GM18499 (cell line): ENCODE measurements around the gene SEMA5B.

ENCODE experiments used
- ATAC-seq: cut with Tn5 transposase; IDR thresholded peaks from one replicate; pipeline ENCODE4 v1.9.1; 2021; ENCODE audit warnings: moderate number of reproducible peaks; ENCODE audit not compliant: insufficient read depth, unreplicated experiment

Gene SEMA5B

GRCh38 chr3:122955916-122956692 lies 71.5 kb downstream of the SEMA5B start:
- no peak for ATAC-seq

- no peak for ATAC-seq
Observed at GRCh38 chr3:122952520-122952919, 75.0 kb downstream of the SEMA5B start.

GRCh38 chr3:122948408-122948807 lies 79.2 kb downstream of the SEMA5B start:
- ATAC-seq = no peak

- ATAC-seq = no peak
Observed at GRCh38 chr3:122947738-122948137, 79.8 kb downstream of the SEMA5B start.

- no peak for ATAC-seq
Observed at GRCh38 chr3:122947196-122947595, 80.4 kb downstream of the SEMA5B start.

DNA sequence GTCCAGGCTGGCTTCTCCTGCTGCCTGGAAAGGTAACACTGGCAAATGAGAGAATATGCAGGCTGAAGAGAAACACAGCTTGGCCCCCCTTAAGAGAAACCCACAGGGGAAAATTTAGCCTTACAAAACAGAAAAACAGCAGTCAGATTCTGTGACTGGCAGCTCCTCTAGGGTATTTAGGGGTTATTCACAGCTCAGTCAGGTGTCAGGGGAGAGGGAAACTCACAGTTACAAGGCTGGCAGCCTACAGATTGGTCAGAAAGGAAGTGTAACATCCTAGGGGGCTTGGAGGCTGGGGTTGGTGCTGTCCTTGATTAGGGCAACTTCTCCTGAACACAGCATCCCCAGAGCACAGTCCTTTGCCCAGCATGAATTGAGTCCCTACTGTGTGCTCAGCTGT lies 81.4 kb downstream of the SEMA5B start:
- ATAC-seq = no peak

GRCh38 chr3:122945230-122945629 lies 82.3 kb downstream of the SEMA5B start:
- ATAC-seq = no peak

DNA sequence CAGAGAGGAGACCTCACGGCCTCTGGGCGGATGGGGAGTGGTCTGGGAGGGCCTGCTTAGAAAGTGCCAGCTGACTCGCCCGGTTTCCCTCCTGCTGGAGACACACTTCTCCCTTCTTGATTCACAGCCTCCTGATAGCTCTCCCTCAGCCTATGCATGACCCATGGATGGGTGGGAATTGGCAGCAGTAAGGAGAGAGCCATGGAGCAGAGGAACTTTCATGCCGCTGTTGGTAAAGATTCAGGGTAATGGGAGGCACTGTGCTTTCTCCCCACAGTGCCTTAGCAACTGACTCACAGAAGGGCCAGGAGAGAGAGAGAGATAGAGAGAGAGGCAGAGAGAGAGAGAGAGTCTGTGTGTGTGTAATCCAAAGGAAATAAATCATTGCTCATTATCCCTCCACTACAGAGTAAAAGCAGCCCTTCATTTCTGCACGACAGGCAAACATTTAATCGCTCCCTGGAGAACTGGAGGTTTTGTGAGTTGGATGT lies 82.8 kb downstream of the SEMA5B start:
- no peak for ATAC-seq

GRCh38 chr3:122943828-122944190 lies 83.8 kb downstream of the SEMA5B start:
- ATAC-seq = no peak

DNA sequence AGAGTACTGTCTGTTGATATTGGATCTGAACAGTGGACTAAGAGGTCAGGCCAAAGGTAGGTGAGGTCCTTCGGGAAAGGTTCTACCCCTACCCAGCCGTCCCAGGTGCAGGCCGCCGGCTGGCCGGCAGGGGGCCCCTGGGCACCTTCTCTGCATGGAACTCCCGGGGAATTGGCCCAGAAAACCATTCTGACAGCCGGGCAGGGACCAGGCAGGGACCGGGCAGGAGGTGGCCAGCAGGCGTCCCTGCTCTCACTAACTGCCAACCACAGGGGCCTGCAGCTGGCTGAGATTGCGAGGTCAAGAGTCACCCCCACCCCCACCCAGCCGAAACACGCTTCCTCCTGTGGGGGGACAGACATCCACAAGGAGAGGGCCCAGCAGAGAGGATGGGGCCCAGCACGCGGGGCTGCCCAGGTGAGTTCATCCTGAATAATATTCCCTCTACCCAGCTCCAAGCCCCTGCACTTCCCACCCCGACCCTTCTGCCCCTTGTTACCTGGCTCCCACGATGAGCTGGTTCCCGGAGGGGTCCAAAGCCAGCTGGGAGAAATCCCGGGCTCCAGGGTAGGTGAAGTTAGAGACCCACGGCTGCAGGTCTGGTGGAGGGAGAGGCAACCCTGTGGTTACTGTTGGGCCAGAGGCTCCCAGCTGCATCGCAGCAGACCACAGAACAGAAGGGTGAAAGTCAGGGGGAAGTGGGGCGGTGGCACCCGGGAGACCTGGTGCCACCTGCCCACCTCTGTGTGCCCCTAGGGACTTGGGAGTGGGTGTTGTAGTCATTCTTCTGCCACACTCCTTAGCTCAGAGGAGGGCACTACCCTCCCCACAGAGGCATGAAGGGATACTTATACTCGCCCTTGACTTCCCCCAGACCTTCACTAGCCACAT lies 84.4 kb downstream of the SEMA5B start:
- ATAC-seq = no peak

DNA sequence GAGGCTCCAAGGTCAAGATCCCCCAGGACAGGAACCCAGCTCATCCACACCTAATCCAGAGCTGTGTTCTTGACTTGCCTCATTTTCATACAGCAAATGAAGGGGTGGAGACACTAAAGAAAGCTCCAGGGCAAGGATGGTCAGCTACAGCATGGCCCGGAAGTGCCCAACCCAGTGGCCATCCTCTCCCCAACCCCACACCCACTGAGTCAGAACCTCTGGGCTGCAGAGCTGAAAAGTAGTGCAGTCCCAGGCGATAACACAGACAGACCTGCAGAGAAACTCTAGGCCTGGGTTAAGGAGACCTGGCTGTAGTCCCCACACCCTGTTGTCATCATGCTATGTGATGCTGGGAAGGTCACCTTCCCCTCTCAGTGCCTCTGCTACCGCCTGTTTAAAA lies 85.3 kb downstream of the SEMA5B start:
- no peak for ATAC-seq

DNA sequence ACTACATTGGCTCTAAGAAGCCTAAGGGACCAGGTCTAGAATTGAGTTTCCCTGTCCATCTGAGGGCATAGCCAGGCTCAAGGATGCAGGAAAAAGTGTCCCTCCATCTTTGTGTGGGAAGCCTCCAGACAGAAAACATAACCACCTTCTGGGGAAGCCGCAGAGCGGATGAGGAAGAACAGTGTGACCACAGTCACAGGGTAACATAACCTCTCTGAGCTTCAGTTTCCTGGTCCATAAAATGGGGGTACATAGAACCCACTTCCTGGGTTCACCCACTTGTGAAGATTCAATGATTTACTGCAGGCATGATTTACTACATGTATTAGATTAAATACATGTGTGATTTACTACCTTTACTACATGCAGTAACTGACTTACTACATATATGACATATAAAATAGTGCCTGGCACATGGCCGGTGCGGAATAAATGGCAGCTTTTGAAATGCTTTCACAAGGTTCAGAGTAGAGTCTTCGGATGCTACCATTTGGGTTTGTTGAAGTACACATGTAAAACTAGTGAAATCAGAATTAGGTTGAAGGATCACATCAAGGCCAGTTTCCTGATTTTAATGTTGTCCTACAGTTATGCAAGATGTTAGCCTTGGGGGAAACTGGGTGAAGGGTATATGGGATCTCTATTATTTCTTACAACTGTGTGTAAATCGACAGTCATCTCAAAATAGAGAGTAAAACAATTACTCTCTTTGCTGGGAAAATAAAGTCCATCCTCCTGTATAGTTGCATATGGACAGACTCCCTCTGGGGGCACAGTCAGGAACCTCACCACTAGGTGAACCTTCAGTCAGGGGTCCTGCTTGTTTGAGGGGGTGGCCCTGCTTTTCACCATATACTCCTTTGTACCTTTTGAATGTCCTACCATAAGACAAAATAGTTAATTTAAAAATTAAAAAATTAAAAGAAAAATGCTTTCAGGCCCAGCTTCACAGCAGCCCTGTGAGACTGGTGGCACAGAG lies 86.0 kb downstream of the SEMA5B start:
- no peak for ATAC-seq

DNA sequence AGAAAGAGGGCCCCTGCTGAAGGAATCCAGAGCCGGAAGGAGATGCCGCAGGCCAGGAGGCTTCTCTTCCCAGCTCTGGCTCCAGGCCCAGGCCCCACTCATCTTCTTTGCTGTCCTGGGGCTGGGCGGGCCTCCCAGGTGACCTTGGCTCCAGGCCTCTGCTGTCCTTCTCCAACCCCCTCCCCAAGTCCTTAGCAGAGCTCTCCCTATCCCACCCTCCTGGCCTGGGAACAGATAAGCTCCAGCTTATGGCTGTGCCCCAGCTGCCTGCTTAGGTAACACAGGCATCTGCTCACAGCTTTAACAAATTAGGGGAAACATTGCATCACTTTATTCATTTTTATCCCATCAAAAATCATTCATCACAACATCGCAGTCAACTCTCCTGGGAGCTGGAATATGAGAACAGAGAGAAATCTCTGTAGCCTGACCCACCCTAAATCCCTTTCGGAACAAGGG lies 86.9 kb downstream of the SEMA5B start:
- ATAC-seq = no peak

GRCh38 chr3:122938783-122939425 lies 88.7 kb downstream of the SEMA5B start:
- no peak for ATAC-seq

DNA sequence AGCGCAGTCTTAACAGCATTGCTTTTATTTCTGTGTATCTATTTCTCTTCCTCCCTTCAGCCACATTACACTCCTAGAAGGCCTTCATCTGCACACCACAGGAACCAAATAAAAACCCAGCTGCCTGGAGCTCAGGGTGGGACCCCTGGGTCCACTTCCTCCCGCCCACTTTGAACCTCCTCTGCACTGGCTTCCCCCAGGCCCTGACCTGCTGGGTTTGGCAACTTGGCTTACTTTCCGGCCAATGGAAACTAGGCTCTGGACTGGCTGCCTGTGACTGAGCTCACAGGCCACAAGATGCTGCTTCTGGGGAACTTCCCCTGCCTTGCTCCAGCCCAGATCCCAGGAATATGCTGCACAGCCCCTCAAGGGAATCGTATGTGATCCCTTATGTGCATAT lies 89.8 kb downstream of the SEMA5B start:
- no peak for ATAC-seq

GRCh38 chr3:122936986-122937385 lies 90.6 kb downstream of the SEMA5B start:
- no peak for ATAC-seq

GRCh38 chr3:122936335-122936734 lies 91.2 kb downstream of the SEMA5B start:
- ATAC-seq = no peak

- no peak for ATAC-seq
Observed at GRCh38 chr3:122934251-122934650, 93.3 kb downstream of the SEMA5B start.

GRCh38 chr3:122932251-122932967 lies 95.2 kb downstream of the SEMA5B start:
- no peak for ATAC-seq
